ENCODE results near the gene SEZ6. TPM values are rescaled to one million over a fixed set of nuclear protein-coding genes. Genes with fewer than 3 reads are reported as not detected.

Gene SEZ6, protein sequence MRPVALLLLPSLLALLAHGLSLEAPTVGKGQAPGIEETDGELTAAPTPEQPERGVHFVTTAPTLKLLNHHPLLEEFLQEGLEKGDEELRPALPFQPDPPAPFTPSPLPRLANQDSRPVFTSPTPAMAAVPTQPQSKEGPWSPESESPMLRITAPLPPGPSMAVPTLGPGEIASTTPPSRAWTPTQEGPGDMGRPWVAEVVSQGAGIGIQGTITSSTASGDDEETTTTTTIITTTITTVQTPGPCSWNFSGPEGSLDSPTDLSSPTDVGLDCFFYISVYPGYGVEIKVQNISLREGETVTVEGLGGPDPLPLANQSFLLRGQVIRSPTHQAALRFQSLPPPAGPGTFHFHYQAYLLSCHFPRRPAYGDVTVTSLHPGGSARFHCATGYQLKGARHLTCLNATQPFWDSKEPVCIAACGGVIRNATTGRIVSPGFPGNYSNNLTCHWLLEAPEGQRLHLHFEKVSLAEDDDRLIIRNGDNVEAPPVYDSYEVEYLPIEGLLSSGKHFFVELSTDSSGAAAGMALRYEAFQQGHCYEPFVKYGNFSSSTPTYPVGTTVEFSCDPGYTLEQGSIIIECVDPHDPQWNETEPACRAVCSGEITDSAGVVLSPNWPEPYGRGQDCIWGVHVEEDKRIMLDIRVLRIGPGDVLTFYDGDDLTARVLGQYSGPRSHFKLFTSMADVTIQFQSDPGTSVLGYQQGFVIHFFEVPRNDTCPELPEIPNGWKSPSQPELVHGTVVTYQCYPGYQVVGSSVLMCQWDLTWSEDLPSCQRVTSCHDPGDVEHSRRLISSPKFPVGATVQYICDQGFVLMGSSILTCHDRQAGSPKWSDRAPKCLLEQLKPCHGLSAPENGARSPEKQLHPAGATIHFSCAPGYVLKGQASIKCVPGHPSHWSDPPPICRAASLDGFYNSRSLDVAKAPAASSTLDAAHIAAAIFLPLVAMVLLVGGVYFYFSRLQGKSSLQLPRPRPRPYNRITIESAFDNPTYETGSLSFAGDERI
- not detected for total RNA-seq

DNA sequence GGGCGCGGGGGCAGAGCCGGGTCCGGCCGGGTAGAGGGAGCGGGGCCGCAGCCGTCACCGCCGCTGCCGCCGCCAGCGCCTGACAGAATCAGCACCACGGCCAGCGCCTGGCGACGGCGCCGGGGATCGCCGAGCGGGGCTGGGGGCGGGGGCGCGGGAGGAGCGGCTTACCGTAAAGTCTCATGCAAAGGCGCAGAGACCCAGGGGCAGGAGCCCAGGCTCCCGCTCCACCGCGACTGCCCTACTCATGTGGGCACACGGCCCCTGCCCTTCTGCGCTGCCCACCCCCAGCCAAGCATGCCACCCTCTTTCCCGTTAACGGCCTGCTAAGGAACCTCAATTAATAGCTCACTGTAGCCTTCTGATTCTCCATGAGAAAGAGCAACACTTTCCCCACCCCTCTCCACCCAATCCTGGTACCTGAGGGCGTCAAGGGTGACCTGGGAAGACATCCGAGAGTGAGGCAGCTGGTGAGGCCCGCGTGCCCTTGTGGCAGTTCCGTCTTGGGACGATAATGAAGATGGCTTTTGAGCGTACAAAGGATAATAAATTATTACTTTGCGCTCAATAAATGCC is at the start of gene SEZ6:
Gene SEZ6, minus strand, starts transcription at position 98 of the 576 bp plus-strand sequence. CDS start 164 bp downstream, outside the sequence.
- peak; percentile 97 for ATAC-seq
- peak; percentile 69 for DNase-seq (ENCODE audit: low spot score)

DNA sequence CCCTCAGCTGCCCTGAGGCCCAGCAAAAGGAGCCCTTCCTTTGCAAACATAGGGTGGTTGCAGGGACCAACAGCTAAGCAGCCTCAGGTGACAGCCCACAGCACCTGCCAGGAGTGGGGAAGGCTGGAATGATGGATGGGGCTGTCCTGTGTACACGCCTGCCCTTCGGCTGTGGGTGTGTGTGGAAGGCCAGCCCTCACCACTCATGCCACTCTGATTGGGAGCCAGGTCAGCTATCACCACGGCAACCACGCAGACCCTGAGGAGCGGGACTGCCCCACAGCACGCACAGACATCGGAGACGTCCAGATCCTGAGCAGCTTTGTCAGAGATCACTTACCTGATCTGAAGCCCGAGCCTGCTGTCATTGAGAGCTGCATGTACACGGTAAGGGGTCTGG is 49.0 kb upstream of the SEZ6 start:
- DNase-seq (ENCODE audit: low spot score), result no peak
- peak; percentile 17 for ATAC-seq

DNA sequence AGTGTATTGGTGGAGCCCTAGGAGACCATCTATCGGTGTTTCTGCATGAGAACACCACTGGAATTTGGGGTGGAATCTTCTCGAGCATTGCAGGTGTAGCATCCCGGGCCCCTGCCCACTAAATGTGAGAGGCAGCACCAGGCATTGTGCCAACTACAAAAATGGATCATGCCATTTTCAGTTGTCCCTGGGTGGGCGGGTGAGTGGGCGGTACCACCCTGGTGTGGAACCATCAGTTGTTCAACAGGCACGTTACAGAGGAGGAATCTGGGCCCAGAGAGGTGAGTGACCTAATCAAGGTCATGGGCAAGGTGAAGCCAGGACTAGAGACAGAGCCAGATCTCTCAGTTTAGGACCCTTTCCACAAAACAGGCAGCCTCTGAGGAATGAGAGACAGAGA is 45.9 kb upstream of the SEZ6 start:
- no peak for DNase-seq (ENCODE audit: low spot score)
- peak; percentile 23 for ATAC-seq

DNA sequence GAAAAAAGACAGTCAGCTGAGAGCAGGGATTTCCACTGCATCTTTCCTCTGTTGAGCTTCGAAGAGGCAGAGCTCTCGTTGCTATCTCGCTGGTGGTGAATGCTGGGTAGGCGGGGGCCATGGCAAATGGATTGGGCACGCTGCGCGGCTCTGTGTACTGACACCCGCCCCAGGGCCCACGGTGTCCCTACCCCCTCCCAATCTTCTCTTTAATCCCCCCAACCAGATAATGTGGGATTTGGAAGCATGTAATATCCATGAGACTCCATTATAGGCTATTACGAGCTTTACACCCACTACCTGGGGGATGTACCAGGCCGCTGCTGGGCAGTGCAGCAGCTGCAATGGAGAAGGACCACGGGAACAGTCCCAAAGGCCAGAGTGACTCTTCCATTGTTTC is 45.4 kb upstream of the SEZ6 start:
- ATAC-seq (no peak), DNase-seq (ENCODE audit: low spot score) (no peak)

DNA sequence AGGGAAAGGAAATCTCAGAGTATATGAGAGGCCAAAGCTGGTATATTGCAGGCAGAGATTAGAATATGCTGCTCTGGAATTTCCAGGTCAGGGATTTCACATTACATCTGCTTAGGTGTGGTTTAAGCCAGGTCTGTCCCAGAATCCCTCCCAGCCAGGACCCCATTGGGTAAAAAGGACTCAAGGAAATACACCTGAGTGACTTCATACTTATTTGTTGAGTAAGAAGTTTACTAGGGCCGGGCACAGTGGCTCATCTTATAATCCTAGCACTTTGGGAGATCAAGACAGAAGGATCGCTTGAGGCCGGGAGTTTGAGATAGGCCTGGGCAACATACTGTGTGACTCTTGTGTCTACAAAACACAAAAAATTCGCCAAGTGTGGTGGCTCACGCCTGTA is 44.3 kb upstream of the SEZ6 start:
- ATAC-seq, result no peak
- DNase-seq (ENCODE audit: low spot score), result no peak

DNA sequence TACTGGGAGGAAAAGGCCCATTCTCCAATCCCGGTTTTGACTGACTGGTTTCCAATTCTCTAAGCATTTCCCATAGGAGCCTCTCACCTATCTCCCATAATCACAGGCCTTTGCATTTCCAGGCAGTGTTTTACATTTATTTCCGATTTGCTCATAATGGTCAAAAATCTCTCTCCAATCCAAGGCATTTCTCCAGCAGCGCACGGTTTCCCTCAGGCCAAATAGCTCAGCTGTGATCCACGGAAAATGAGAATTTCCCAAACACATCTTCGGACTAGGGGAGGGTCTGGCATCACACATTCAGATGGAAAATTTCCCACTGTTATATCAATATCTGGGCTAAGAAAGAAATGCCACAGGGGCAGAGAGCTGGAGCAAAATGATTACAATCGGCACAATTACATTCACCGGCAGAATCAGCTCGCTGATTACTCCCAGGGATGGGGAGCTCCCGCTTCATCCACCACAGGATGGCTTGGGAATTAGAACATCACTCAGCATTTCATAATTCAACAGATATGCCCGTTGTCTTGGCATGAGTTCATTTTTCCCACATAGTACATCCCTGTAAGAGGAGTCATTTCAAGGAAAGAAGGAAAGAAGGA is 43.8 kb upstream of the SEZ6 start:
- ATAC-seq, result no peak
- DNase-seq (ENCODE audit: low spot score), result no peak

DNA sequence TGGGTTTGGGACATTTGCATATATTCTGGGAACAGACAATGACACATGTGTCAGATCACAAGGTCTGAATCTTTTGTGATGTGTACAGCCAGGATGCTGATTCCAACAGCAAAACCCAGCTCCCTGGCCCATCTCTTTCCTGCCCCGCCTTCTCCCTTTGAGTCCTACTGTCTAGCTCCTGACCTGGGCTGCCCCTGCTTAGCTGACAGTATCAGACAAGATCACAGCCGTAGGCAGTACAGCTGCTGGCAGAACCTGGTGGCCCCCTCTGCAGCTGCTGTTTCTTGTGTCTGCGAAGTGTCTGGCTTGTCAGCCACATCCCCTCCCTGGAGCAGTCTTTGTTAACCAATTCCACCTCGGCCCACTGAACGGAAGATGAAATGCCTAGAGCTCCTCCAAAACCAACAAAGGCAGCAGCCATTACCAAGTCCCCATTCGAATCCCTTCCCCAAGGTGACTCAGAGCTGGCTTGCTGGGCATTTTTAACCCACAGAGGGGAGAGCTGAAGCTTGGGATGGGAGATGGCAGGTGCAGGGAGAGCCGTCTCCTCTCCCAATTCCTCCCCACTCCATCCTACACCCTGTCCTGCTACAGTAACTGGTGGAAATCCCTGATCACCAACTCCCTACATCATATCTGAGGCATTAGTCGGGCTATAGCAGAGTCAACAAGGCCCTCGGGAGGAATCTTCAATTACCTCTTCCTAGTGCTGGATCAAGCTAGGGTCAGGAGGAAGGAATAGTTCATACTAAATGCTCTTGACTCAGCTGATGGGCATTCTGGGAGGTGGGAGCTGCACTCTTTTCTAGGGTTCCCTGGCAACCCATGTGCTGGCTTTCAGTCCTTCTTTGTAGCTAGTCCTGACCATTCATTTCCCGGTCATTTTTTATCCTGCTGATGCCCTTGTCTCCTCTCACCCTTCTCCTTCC is 42.9 kb upstream of the SEZ6 start:
- ATAC-seq (no peak), DNase-seq (ENCODE audit: low spot score) (no peak)

DNA sequence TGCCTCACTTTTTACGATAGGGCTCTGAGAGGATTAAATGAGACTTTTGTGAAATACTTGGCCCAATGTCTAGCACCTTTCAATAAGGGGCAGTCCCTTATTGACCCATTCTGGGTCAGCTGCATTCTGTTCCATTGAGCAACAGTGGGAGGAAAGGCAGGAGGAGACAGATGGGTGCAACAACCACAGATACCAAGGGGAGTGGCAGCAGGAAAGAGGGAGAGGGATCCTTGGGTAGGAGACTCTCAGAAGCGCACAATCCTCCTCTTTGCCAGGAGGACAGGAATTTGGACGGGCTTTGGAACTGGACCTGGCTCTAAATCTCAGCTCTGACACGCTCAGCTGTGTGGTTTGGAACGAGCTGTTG is 40.6 kb upstream of the SEZ6 start:
- peak; percentile 41 for ATAC-seq
- DNase-seq (ENCODE audit: low spot score), result peak; percentile 84

DNA sequence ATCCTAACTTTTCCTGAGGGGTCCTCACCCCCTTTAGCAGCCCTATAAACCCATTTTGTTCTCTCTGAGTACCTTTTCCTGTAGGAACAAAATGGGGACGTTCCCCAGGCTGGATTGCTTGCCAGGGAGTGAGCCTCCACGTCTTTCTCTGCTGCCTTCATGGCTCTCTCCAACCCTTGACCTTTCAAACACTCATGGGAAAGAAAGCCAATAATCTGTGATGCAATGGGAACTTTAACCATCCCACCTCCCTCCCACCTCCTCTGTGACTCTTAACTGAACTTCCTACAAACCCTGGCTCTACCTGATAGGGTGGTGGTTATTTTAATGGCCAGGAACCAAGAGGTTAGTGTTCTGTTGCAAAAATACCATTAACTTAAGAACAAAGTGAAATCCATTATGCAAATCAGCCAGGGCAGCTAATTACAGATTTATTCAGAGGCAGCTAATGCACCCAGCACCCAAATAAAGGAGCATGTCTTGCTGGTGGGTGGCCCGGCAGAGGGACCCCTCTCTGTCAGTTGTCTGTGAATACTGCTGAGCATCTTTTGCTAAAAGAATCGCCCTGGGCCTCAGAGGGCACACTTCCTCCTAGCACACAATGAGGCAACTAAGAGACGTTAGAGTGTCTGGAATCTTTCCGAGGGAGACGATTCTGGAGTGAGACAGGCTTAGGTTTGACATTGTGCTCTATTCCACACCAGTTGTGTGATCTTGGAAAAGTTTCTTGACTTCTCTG is 40.1 kb upstream of the SEZ6 start:
- ATAC-seq (peak; percentile 57), DNase-seq (ENCODE audit: low spot score) (peak; percentile 79)

DNA sequence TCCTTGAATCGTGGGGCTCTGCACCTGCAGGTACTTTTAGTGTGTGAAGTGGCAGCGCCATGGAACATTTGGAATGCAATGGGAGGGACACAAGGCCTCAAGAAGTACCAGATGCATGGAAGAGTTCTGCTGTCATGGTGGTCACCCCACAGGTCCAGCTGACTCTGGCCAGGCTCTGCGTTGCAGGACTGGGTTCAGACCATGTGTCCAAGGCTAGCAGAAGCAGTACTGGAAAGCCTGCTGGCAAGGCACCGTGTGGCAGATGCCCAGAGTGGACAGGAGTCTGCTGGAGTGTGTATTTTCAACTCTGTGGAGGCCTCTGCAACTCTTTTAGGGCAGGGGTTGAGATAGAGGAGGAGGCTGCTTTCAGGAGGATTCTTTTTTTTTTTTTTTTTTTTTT is 39.2 kb upstream of the SEZ6 start:
- ATAC-seq (peak; percentile 25), DNase-seq (ENCODE audit: low spot score) (peak; percentile 67)

DNA sequence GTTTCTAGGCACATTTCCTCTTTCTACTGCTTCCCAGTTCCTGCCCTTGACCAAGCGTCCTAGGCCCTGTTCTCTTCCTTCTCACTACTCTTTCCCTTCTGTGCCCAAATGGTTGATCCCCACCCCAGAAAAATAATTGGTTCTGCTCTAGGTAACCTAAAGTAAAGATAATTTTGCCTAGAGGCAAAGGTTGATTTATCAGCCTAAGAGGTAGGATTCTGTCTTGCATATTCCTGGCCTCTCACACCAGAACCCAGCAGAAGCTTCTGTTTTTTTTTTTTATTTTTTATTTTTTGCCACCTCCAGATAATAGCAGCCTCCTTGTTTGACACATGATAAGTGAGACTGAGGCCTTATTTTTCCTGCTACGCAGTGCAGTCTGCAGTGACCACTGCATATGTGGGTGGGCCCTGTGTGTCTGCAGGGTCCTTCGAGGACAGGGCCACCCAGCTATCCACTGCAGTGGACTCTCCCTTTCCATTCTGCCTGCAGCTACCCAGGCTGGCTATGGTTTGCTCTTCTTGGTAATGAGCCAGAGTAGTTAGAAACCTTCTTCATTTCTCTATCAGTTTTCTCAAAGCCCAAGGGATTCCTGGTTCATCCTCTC is 37.8 kb upstream of the SEZ6 start:
- no peak for DNase-seq (ENCODE audit: low spot score)
- ATAC-seq, result no peak

DNA sequence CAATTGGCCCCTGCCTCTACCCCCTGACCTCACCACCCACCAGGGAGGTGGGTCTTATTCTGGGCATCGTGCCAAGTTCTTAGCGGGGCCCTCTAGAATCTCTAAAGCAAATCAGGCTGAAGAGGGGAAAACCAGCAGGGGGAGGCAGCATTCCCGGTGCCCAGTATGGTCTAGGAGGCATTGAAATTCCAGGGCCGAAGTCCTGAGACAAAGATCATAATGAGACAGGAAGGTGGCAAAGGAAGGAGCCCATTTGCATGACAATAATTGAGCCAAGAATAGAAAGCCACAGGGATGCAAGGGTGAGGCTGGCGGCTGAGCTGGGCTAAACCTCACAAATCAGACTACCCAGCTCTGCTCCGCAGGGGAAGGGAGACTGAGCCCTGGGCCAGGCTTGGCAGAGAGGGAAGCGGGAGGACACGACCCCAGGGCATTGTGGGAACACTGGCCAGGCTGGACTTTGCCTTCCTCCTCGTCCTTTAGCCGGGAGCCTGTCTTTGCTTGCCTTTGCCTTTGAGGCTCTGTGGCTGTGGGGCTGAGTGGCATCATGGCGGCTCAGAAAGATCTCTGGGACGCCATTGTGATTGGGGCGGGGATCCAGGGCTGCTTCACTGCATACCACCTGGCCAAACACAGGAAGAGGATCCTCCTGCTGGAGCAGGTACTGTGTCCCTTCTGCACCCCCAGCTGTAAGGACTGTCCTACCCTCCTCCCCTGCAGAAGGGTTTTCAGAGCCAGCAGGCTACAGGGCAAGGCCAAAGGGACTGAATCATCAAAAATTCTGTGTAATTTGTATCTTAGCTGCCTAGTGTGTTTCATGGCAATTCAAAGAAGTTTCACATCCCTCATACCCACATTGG is 37.1 kb upstream of the SEZ6 start, which contains the start of gene PIPOX:
Gene PIPOX, plus strand, starts transcription at position 463 of the 860 bp plus-strand sequence. Its CDS starts 85 bp downstream, at position 548.
- DNase-seq (ENCODE audit: low spot score), result peak; percentile 91
- ATAC-seq, result peak; percentile 73

DNA sequence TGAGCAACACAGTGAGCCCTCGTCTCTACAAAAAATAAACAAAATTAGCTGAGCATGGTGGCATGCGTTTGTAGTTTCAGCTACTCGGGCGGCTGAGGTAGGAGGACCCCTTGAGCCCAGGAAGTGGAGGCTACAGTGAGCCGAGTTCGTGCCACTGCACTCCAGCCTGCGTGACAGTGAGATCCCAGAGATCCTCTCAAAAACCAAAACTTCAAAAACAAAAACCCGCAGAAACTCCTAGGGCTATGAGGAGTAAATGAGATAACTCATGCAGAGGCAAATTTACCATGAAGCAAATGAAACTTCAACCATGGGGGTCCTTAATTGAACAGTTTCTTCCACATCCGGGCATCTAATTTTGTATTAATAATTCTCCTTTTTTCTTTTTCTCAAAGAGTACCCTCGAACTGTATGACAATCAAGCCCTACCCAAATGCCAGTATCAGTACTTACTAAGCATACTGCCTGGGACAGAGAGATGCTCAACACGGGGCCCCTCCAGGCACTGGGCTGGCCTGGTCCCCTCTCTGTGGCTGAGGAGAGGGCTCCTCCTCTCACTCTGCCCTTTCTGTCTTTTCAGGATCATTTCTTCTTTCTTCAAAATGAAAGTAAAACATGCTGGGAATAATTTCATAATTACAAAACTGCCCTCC is 36.3 kb upstream of the SEZ6 start:
- DNase-seq (ENCODE audit: low spot score) (no peak), ATAC-seq (no peak)

DNA sequence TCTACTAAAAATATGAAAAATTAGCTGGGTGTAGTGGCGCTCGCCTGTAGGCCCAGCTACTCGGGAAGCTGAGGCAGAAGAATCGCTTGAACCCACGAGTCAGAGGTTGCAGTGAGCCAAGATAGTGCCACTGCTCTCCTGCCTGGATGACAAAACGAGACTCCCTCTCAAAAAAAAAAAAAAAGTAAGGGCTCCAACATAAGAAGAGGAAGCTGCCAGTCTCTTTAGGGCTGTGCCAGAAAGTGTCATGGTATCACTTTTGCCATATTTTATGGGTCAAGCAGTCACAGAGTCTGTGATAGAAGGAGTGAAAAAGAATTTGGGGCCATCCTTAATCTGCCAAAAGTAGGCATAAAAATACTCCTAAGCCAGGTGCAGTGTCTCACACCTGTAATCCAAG is 35.7 kb upstream of the SEZ6 start:
- DNase-seq (ENCODE audit: low spot score), result no peak
- no peak for ATAC-seq

DNA sequence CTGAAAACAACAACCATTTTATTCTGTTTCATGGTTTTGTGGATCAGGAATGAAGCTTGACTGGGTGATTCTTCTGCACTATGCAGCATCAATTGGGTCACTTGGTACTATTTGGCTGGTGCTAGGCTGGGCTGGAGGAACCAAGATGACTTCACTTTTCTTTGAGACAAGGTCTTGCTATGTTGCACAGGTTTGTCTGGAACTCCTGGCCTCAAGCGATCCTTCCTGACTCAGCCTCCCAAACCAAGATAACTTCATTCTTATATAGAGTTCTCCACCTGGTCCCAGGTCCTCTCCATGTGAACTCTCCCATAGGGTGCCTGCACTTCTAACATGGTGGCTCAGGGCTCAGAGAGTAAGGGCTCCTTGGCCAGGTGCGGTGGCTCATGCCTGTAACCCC is 35.3 kb upstream of the SEZ6 start:
- DNase-seq (ENCODE audit: low spot score) (no peak), ATAC-seq (no peak)

DNA sequence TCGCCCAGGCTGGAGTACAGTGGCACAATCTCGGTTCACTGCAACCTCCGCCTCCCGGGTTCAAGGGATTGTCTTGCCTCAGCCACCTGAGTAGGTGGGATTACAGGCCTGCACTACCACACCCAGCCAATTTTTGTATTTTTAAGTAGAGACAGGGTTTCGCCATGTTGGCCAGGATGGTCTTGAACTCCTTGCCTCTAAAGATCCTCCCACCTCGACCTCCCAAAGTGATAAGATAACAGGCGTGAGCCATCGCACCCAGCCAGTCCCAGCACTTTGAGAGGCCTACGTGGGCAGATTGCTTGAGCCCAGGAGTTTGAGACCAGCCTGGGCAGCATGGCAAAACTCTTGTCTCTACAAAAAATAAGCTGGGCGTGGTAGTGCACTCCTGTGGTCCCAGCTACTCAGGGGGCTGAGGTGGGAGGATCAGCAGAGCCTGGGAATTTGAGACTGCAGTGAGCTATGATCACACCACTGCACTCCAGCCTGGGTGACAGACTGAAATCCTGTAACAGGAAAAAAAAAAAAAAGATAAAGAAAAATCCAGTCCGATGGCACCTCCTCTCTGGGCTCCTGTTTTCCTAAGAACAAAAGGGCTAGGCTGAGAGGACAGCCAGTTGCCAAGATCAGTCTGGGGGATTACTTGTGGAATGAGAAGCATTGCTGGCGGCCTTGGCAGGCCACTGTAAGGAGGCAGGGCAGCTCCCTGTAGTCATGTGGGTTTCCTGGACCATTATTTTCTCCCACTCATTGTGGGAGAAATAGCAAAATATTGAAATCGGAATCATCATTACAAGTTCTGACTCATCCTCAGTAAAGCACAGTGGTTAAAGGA is 34.1 kb upstream of the SEZ6 start:
- ATAC-seq, result no peak

More for the DNA sequence above, 34.1 kb upstream of the SEZ6 start:
- DNase-seq (ENCODE audit: low spot score), result no peak
